Measurements from ENCODE around the gene LMO4.

The LMO4 gene, protein sequence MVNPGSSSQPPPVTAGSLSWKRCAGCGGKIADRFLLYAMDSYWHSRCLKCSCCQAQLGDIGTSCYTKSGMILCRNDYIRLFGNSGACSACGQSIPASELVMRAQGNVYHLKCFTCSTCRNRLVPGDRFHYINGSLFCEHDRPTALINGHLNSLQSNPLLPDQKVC

DNA sequence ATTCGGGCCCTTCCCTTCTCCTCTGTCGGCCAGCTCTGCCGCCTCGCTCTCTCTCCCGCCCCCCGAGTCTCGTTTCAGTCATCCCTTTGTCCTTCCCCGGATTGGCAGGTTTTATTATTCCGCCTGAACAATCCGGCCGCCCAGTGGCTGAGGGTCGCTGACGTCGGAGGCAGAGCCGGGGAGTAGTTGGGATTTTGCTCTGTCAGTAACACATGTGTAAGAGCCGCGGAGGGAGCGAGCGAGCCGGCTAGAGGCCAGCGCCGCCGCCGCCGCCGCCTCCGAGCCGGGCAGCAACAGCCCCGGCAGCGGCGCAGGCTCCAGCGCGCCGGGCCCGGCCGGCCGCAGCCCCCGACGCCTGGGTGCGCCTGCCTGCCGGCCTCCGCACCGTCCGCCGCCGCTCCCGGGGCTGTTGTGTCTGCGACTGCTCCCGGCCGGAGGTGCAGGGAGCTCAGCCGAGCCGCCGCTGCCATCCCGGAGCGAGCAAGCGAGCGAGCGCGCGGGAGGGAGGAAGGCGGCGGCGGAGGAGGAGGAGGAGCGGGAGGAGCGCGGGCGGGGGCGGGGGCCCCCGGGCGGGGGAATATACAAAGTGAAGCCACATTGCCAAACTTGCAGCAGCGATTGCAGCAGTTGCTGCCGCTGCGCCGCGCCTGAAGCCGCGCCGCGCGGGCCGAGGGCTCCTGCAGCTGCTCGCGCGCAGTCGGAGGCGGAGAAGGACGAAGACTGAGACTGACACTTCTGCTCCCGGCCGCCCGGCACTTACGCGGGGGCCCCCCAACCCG, at the start of gene LMO4:
LMO4 (plus strand) TSS at position 609 of the 779 bp plus-strand sequence. CDS start 3,136 bp downstream, outside the sequence.
- DNase-seq (ENCODE audit: low spot score), result peak; percentile 87

GRCh38 chr1:87279536-87279875, 49.2 kb upstream of the LMO4 start:
- no peak for DNase-seq (ENCODE audit: low spot score)

DNA sequence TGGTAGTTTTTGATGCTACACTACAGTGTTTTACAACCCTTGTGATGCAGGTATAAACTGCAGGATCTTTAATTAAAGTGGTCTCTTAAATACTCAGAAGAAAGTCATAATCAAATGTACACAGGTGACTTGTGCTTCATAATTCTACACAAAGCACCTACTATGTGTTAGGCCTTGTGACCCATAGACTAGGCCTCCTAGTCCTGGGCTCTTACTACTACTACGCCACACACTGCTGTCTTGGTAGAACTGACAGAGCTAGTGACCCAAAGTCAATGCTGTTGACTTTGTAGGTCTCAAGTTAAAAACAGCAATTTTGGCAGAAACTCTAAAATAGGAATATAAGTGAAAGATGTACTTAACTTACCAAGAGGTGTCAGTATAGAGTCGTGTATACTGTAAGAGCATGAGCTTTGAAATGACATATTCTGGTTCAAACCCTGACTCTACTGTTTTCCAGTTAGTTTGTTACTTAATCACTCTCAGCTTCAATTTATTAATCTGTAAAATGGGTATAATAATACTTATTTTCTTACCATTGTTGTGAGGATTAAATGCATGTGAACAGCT, 48.6 kb upstream of the LMO4 start:
- DNase-seq (ENCODE audit: low spot score), result no peak

- DNase-seq (ENCODE audit: low spot score), result no peak
Measured at GRCh38 chr1:87284456-87285240, 44.0 kb upstream of the LMO4 start.

DNA sequence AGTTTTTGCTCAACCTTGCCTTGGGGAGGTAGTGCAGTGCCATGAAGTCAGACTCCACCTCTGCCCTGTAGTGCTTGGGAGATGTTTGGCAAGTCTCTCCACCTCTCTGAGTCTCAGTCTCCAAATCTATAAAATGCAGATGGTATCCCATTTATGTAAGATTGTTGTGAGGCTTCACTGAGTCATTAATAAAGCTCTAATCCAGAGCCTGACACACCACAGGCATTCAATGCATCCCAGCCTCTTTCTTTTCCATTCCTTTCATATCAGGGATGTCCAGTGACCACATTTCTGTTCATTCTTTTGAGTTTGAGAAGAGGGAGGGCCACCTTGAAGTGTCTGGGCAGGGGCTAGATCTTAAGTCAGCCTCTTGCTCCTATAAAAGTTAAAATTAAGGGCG, 37.6 kb upstream of the LMO4 start:
- DNase-seq (ENCODE audit: low spot score), result no peak

DNA sequence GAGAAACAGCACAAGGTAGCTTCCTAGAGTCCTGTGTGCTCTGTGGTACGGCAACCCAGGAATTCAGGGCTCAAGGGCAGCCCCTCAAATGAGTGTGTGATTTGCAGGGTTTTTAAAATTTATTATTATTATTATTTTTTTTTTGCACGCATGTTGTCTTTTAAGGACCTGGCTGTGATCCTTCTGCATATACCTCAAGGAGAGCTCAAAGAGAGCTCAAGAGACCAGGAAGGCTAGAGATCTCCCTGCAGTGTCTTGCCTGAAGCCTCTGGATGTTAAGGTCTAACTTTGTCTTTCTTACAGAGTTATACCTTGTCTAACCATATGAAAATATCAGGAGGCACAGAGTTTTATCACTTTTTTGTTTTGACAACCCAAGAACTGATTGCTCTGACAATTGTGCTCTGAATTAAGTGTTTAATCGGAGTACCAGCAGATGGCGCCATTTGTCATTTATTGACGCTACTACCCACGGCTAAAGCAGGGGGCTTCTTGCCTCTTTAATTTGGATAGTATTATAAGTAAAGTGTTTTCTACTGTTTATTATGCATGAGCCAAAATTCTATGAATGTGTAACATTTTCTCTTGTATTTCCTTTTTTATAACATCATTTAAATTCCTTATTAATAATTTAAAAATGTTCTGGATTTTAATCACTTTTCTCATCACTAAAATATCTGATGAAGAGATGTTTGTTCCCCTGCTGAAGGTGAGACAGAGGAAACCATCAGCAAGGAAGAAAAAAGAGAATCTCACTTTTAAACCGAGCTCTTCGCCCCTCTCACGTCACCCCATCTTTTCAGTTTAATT, 35.8 kb upstream of the LMO4 start:
- peak; percentile 63 for DNase-seq (ENCODE audit: low spot score)

GRCh38 chr1:87294633-87295032, 34.0 kb upstream of the LMO4 start:
- no peak for DNase-seq (ENCODE audit: low spot score)

DNA sequence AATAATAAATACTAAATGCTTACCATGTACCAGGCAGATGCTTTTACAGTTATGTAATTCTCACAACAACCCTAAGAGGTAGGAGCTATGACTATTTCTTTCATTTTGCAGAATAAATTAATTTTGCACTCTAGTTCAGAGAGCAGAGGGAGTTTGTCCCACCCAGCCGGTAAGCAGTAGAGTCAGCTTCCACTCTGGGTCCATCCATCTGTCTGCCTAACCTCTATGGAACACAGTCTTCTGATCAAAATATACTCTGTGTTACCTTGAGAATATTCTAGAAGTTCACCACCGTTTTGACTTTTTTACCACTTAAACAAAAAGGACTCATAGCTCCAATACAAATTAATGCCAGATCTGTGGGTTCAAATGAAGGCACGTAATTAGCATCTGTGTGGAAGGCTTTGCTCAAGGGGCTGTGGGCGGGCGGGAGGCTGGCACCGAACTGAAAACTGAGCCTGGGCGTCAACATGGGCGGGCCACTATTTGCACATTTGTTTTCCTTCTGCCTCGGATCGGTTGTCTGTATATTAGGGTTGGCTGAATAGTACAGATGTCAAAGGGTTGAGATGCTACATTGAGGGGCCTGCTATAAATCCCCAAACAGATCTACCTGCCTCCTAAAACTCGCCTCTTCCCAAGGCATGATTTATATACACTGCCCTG, 33.1 kb upstream of the LMO4 start:
- no peak for DNase-seq (ENCODE audit: low spot score)

- DNase-seq (ENCODE audit: low spot score), result no peak
Measured at GRCh38 chr1:87296206-87296605, 32.5 kb upstream of the LMO4 start.

GRCh38 chr1:87299661-87300060, 29.0 kb upstream of the LMO4 start:
- DNase-seq (ENCODE audit: low spot score), result no peak

GRCh38 chr1:87300628-87301027, 28.1 kb upstream of the LMO4 start:
- DNase-seq (ENCODE audit: low spot score), result no peak

GRCh38 chr1:87305151-87305550, 23.5 kb upstream of the LMO4 start:
- DNase-seq (ENCODE audit: low spot score), result no peak

DNA sequence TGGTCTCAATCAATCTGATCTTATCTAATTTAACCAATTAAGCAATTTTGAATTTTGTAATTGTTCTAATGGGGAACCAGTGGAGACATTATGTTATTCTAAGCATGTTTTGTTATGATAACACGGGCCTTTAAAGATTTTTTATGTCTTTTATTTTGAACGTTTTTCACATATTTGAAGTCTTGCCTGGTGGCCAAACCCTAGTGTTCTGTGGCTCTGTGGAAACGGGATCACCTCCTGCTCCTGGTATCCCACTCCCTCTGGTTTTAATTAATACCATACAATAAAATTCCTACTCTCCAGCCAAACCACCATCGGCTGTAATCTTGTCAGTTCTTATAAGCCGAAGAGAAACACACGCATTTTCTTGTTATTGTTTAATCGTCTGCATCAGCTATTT, 22.9 kb upstream of the LMO4 start:
- no peak for DNase-seq (ENCODE audit: low spot score)

DNA sequence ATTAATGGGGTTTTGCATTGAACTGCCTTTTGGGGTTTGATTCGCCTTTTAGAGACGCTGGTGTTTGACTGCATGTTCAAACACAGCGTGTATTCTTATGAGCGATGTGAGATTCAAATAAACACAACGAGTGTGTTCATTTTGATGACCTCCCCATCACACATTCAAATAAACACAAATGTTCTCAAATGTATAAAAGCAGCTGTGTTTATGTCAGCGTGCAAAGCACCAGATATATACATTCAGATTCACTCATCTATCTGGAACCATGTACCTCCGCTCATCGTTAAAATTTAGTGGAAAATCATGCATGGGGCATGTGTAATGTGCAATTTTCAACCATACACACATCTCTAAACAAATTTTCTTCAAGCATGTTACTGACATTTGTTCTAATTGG, 21.4 kb upstream of the LMO4 start:
- DNase-seq (ENCODE audit: low spot score), result no peak

GRCh38 chr1:87307931-87308330, 20.7 kb upstream of the LMO4 start:
- no peak for DNase-seq (ENCODE audit: low spot score)

- DNase-seq (ENCODE audit: low spot score), result no peak
Measured at GRCh38 chr1:87314091-87314490, 14.6 kb upstream of the LMO4 start.

- DNase-seq (ENCODE audit: low spot score), result no peak
Measured at GRCh38 chr1:87318056-87318650, 10.5 kb upstream of the LMO4 start.

DNA sequence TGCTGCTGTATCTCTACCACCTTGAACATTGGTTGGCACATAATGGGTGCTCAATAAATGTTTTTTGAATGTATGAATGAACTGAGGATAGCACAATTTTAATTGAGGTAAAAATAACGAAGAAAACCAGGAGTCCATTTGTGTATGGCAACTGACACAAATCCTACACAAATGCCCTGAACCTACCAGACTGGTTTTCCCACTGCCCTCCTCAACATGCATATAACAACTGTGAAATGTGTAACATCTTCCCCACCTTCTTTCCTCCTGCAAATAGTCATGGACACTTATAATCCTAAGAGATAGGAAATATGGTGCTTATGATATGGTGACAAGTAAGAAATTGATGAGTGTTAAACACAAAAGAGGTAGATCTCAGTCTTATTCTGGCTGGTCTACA, 9.9 kb upstream of the LMO4 start:
- no peak for DNase-seq (ENCODE audit: low spot score)

GRCh38 chr1:87325982-87326738, 2.5 kb upstream of the LMO4 start:
- DNase-seq (ENCODE audit: low spot score), result peak; percentile 33
